Neural progenitor cell (in vitro differentiated cells): ENCODE results near the gene EYA4.

Source experiments
- EZH2 ChIP-seq: fragments of 200-600 bp; sonication (generic); IDR thresholded peaks from 2 replicates; pipeline ENCODE4 v1.6.1; 2017; ENCODE audit warnings: antibody characterized with exemption, mild to moderate bottlenecking, moderate library complexity
- EZH2phosphoT487 ChIP-seq: fragments of 200-600 bp; sonication (generic); IDR thresholded peaks from 2 replicates; pipeline ENCODE4 v1.6.1; 2017; ENCODE audit warnings: antibody characterized with exemption
- TF ChIP-seq, protein P1 (sequence below): fragments of 200-600 bp; sonication (generic); IDR thresholded peaks from 2 replicates; pipeline ENCODE4 v1.5.1; 2017; ENCODE audit warnings: antibody characterized with exemption, mild to moderate bottlenecking

GRCh38 chr6:133341607-133342158 is 100.5 kb downstream of the EYA4 start:
- TF ChIP-seq EZH2, result no peak
- TF ChIP-seq, protein P1, sequence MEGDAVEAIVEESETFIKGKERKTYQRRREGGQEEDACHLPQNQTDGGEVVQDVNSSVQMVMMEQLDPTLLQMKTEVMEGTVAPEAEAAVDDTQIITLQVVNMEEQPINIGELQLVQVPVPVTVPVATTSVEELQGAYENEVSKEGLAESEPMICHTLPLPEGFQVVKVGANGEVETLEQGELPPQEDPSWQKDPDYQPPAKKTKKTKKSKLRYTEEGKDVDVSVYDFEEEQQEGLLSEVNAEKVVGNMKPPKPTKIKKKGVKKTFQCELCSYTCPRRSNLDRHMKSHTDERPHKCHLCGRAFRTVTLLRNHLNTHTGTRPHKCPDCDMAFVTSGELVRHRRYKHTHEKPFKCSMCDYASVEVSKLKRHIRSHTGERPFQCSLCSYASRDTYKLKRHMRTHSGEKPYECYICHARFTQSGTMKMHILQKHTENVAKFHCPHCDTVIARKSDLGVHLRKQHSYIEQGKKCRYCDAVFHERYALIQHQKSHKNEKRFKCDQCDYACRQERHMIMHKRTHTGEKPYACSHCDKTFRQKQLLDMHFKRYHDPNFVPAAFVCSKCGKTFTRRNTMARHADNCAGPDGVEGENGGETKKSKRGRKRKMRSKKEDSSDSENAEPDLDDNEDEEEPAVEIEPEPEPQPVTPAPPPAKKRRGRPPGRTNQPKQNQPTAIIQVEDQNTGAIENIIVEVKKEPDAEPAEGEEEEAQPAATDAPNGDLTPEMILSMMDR, result no peak
- TF ChIP-seq EZH2phosphoT487, result no peak
